H1 (cell line): Measurements from ENCODE around the gene PRKD1. TPM values are rescaled to one million over a fixed set of nuclear protein-coding genes. Genes with fewer than 3 reads are reported as not detected.

Experiments
- CHD7 ChIP-seq: fragments of 300-600 bp; sonication (generic); IDR thresholded peaks from 2 replicates; pipeline ENCODE4 v1.7.1; 2012; ENCODE audit warnings: low read length, moderate library complexity, mild to moderate bottlenecking, inconsistent platforms; ENCODE audit not compliant: insufficient replicate concordance
- TAF1 ChIP-seq: IDR thresholded peaks from 2 replicates; pipeline ENCODE4 v1.6.1; 2011; ENCODE audit warnings: mild to moderate bottlenecking, low read depth, low read length
- polyA plus RNA-seq, 7 experiments: library from polyadenylated mRNA; depleted of rRNA in 3 of 7; stranded (reverse) in 5 of 7; unstranded in 2 of 7; fragments of >200 nt in 5 of 7; fragments of 200-250 nt in 2 of 7; gene quantifications; 1 replicate in 5 of 7; 2 replicates in 1 of 7; 4 replicates in 1 of 7; pipeline versions ENCODE4 v1.2.1 to v1.2.3, GENCODE V29; 2011 to 2013; ENCODE audit warnings: missing spikeins in 2 of 7, mixed read lengths in 2 of 7
- total RNA-seq: library from RNA; stranded (reverse); fragmentation: NEBNext Ultra II Directional; extraction: Animal tissue kit (Norgen Biotek cat#: 25700); gene quantifications from 2 replicates; pipeline ENCODE4 v1.2.1, GENCODE V29; 2021

PRKD1 gene
- total and polyA plus RNA-seq, 2 of the 8 experiments (the other 6 are each of a cell fraction or from before 2014, with no cell fraction given) = 3.6 to 6.8 TPM

- TF ChIP-seq CHD7 (no peak), TAF1 (no peak)
Observed at GRCh38 chr14:29545714-29546113, 381.9 kb downstream of the PRKD1 start (continued).
